GM12891 (cell line): ENCODE results near the gene SCGB1C2.

Source experiments
- POLR2A ChIP-seq: IDR thresholded peaks from 2 replicates; pipeline ENCODE4 v1.6.1; 2011; ENCODE audit warnings: low read depth, low read length, control low read depth
- POLR2AphosphoS5 ChIP-seq: IDR thresholded peaks from 2 replicates; pipeline ENCODE4 v1.6.1; 2011; ENCODE audit warnings: low read depth, low read length, control low read depth
- SPI1 ChIP-seq: IDR thresholded peaks from 2 replicates; pipeline ENCODE4 v1.6.1; 2011; ENCODE audit warnings: low read depth, low read length, control low read depth
- TAF1 ChIP-seq: IDR thresholded peaks from 2 replicates; pipeline ENCODE4 v1.6.1; 2011; ENCODE audit warnings: low read depth, low read length, control low read depth

DNA sequence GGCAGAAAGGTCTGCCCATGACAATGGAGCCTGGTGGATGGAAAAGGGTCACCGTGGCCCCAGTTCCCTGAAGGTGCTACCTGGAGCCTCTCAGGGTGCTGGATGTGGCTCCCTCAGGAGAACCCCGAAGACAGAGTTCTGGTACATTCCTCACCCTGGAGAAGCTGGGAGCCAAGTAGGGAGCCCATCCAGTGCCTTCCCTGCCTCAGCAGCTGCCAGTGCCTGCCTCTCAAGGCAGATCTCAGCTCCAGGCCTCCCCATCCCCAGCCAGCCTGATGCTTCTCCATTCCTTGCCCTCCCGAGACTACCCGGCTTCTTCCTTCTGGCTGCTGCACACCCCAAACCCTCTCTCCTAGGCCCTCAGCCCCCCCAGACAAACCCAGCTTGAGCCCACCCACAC, 20.5 kb downstream of the SCGB1C2 start:
- TF ChIP-seq TAF1 (no peak), POLR2AphosphoS5 (no peak), SPI1 (no peak), POLR2A (no peak)
